ENCODE data around the gene CDH26. TPM values are rescaled to one million over a fixed set of nuclear protein-coding genes. Genes with fewer than 3 reads are reported as not detected.

Gene CDH26
- total and polyA plus RNA-seq, 9 of the 15 experiments (the other 6 are each of a cell fraction or from before 2014, with no cell fraction given) = 0.07 to 0.13 (median 0.10) TPM; not detected in 4

DNA sequence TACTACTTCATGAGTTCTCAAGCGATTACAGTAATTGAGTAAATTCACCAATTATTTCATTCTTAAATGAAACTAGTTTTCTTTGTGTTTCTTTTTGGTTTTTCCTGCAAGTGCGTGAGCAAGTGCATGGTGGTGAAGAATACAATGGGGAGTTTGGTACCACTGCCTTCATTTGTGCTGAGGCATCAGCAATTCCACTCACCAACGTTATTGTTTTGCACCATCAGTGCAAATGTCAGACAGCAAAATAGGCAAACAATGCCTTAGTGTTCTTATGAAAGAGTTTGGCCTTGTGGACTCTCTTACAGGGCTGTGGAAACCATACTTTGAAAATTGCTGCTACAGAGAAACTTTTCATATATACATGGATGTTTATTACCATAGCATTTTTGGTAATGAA is 8.2 kb downstream of the CDH26 start:
- POLR2A ChIA-PET = no interaction called here
- Histone ChIP-seq H3K27ac (ENCODE audit: extremely low read depth, low read depth, low read length) (no peak overlapping the region), H3K4me3 (no peak overlapping the region), H3K9me1 (ENCODE audit: control insufficient read depth, insufficient read depth, low read length) (no peaks in the 10 kb centered on the region), H3K79me2 (ENCODE audit: control insufficient read depth, insufficient read depth, low read length) (no peaks in the 10 kb centered on the region), H3K4me2 (ENCODE audit: insufficient read depth, low read length) (no peak overlapping the region), H3K36me3 (ENCODE audit: control insufficient read depth, insufficient read depth, low read length) (no peaks in the 10 kb centered on the region), H3K27me3 (ENCODE audit: control insufficient read depth in 2 of 2, insufficient read depth in 2 of 2, low read length in 2 of 2) (peaks cover 10% of the 10 kb centered on the region in 2 experiments; a peak in 4 of 5 replicates), H3K4me1 (replicated peaks in 1 of 2; ENCODE audit: control insufficient read depth in 2 of 2, insufficient read depth in 2 of 2, low read length in 2 of 2) (no peaks in the 10 kb centered on the region), H3K9ac (ENCODE audit: insufficient read depth in 1 of 2, low read depth in 2 of 2, low read length in 2 of 2) (no peak overlapping the region), H2AFZ (ENCODE audit: low read depth, low read length) (no peak overlapping the region), H3K9me3 (replicated peaks; ENCODE audit: control insufficient read depth, insufficient read depth, low read depth, low read length) (no peaks in the 10 kb centered on the region), H4K20me1 (replicated peaks; ENCODE audit: control insufficient read depth, insufficient read depth, low read length) (no peaks in the 10 kb centered on the region; the same call in 1 of the 2 replicates)
- TF ChIP-seq KDM1A (IDR thresholded peaks at IDR 0.05) (no peak), THAP7 (CRISPR knock-in tag; IDR thresholded peaks at IDR 0.05) (no peak), CBX5 (IDR thresholded peaks at IDR 0.05; ENCODE audit: borderline replicate concordance, low read depth) (no peak), DACH1 (IDR thresholded peaks at IDR 0.05; ENCODE audit: partially characterized antibody) (no peak), GABPA (tag; conservative IDR thresholded peaks at IDR 0.05; ENCODE audit: low read depth) (no peak), ZNF224 (CRISPR knock-in tag; IDR thresholded peaks at IDR 0.05) (no peak), SNIP1 (IDR thresholded peaks at IDR 0.05; ENCODE audit: low read depth) (no peak), TRIM28 (IDR thresholded peaks at IDR 0.05) (no peak), NEUROD1 (IDR thresholded peaks at IDR 0.05; ENCODE audit: borderline replicate concordance, low read depth, low read length, partially characterized antibody) (no peak), E2F4 (CRISPR knock-in tag; IDR thresholded peaks at IDR 0.05; ENCODE audit: low read depth) (no peak), ZNF263 (CRISPR knock-in tag; IDR thresholded peaks at IDR 0.05; ENCODE audit: borderline replicate concordance) (no peak), SLC30A9 (CRISPR knock-in tag; IDR thresholded peaks at IDR 0.05) (no peak), TSC22D4 (tag; IDR thresholded peaks at IDR 0.05) (no peak), PHF21A (IDR thresholded peaks at IDR 0.05; ENCODE audit: borderline replicate concordance, low read depth) (no peak), ZNF134 (CRISPR knock-in tag; conservative IDR thresholded peaks at IDR 0.05) (no peak)
- TF ChIP-seq, protein P1, sequence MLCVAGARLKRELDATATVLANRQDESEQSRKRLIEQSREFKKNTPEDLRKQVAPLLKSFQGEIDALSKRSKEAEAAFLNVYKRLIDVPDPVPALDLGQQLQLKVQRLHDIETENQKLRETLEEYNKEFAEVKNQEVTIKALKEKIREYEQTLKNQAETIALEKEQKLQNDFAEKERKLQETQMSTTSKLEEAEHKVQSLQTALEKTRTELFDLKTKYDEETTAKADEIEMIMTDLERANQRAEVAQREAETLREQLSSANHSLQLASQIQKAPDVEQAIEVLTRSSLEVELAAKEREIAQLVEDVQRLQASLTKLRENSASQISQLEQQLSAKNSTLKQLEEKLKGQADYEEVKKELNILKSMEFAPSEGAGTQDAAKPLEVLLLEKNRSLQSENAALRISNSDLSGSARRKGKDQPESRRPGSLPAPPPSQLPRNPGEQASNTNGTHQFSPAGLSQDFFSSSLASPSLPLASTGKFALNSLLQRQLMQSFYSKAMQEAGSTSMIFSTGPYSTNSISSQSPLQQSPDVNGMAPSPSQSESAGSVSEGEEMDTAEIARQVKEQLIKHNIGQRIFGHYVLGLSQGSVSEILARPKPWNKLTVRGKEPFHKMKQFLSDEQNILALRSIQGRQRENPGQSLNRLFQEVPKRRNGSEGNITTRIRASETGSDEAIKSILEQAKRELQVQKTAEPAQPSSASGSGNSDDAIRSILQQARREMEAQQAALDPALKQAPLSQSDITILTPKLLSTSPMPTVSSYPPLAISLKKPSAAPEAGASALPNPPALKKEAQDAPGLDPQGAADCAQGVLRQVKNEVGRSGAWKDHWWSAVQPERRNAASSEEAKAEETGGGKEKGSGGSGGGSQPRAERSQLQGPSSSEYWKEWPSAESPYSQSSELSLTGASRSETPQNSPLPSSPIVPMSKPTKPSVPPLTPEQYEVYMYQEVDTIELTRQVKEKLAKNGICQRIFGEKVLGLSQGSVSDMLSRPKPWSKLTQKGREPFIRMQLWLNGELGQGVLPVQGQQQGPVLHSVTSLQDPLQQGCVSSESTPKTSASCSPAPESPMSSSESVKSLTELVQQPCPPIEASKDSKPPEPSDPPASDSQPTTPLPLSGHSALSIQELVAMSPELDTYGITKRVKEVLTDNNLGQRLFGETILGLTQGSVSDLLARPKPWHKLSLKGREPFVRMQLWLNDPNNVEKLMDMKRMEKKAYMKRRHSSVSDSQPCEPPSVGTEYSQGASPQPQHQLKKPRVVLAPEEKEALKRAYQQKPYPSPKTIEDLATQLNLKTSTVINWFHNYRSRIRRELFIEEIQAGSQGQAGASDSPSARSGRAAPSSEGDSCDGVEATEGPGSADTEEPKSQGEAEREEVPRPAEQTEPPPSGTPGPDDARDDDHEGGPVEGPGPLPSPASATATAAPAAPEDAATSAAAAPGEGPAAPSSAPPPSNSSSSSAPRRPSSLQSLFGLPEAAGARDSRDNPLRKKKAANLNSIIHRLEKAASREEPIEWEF (CRISPR knock-in tag; IDR thresholded peaks at IDR 0.05) = no peak
- WGBS (ENCODE audit: insufficient coverage, low coverage, missing lambda C conversion rate) = 0% methylated on average over 3 of the region's 3 CpGs
- DNase-seq (ENCODE audit: extremely low read depth in 1 of 4, low spot score in 3 of 4) = no peak
- CTCF ChIA-PET (ENCODE audit: low intra/inter-chr PET ratio) = no interaction called here
- BruUV-seq (replicated peaks) = no TSS peak
- ATAC-seq = no peak
- in situ Hi-C loops (cut with MboI) = no loop called here
- FAIRE-seq = no peak
- intact Hi-C loops (cut with micrococcal nuclease) = no loop called here
